Measurements from ENCODE around the gene POLD4. TPM values are rescaled to one million over a fixed set of nuclear protein-coding genes. Genes with fewer than 3 reads are reported as not detected.

The POLD4 gene
- total RNA-seq, 1 experiment from 2014 or later = 44.2 TPM

DNA sequence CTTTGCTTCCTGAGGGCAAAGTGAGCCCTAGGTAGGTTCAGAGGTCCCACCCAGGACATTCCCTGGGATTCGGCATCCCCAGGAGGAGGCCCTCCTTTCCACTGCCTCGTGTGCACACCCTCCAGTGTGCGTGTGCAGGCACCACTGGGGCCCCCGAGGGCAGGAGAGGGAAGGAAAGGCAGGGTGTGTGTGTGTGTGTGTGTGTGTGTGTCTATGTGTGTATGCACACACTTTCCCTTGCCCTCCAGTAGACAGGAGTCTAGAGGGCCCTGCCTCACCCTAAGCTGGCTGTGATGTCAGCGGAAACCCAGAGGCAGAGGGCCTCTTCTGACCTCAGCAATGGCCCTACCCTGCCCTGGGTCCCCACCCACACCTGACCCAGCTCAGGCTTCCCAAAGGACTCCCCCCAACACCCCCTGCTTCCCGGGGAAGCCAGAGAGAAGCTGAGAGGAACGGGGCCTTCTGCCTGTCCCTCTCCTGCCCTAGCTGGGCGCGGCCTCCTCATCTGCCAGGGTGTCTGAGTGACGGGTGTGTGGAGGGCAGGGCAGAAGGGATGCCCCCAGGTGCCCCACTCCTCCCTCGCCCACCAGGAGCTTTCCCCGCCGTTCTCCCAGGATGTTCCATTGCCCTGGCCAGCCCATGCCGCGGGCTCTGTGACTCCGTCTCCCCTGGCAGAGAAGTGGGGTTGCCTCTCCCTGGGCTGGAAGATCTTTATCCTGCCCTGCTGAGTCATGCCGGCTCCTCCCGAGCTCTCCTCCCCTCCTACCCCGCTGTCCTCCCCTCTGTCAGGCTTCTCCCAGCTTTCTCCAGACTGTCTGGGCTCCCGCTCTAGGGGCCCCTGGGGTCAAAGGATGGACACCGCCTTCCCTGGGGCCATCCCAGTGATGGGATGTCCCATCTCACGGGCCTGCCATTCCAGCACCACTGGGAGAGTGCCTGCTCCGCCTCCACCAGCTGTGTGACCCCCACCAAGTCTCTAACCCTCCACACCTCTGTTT lies 26.0 kb upstream of the POLD4 start:
- intact Hi-C loops (cut with micrococcal nuclease) = no loop called here
- ATAC-seq (peak; percentile 54), DNase-seq (ENCODE audit: low read depth, low spot score) (no peak)
- Histone ChIP-seq H3K27ac (ENCODE audit: low read depth, low read length) (peak overlapping the region; percentile 70), H3K4me2 (ENCODE audit: low read length) (peak overlapping the region; percentile 88), H3K4me1 (ENCODE audit: control insufficient read depth in 1 of 2, insufficient read depth in 2 of 2, low read length in 2 of 2) (peaks cover 72 to 84% of the 10 kb centered on the region in 2 experiments), H3K36me3 (ENCODE audit: control insufficient read depth in 1 of 2, insufficient read depth in 2 of 2, low read length in 2 of 2) (no peaks in the 10 kb centered on the region), H3K27me3 (ENCODE audit: insufficient read depth, low read length) (no peaks in the 10 kb centered on the region), H3K9me3 (ENCODE audit: control insufficient read depth in 1 of 2, insufficient read depth in 1 of 2, low read depth in 1 of 2, low read length in 2 of 2) (no peaks in the 10 kb centered on the region), H2AFZ (ENCODE audit: low read depth, low read length, poor library complexity, severe bottlenecking) (no peak overlapping the region), H4K20me1 (ENCODE audit: insufficient read depth) (no peaks in the 10 kb centered on the region), H3K9me2 (ENCODE audit: insufficient read depth) (no peaks in the 10 kb centered on the region), H3K9ac (ENCODE audit: low read length) (peak overlapping the region; percentile 69), H3K79me2 (ENCODE audit: insufficient read depth, low read length) (no peaks in the 10 kb centered on the region), H3K4me3 (replicated peaks in 1 of 2; ENCODE audit: low read depth in 1 of 2, low read length in 2 of 2) (peak overlapping the region in 1 of 2 experiments; percentile 45; a peak in 3 of 4 replicates)
- ChIA-PET CTCF (interaction anchor here (0.8 to 15.5 kb wide), 7 partner anchors 10 to 357 kb away, joined by 3 to 456 read pairs (median 11); partner anchors contain the start of genes POLD4 and RAD9A), POLR2A (interaction anchor here (1.8 to 15.1 kb wide), 2 partner anchors 12 to 25 kb away, joined by 4 to 210 read pairs; partner anchors contain the start of genes POLD4 and RAD9A), RAD21 (ENCODE audit: low non-redundant PET in 1 of 2, low total read pairs in 2 of 2, uncharacterized antibody in 2 of 2, unreplicated experiment in 2 of 2) (interaction anchor here (1.0 to 5.0 kb wide), 3 partner anchors 22 to 34 kb away, joined by 3 to 76 read pairs (median 44); partner anchors contain the start of gene POLD4 (in 1 of the 2))
- BruUV-seq (replicated peaks) = TSS peak; percentile 89
- TF ChIP-seq EZH2 (IDR thresholded peaks at IDR 0.05) (no peak), EZH2phosphoT487 (IDR thresholded peaks at IDR 0.05; ENCODE audit: borderline replicate concordance) (no peak), CBX3 (IDR thresholded peaks at IDR 0.05; ENCODE audit: low read depth) (no peak), POLR2AphosphoS5 (IDR thresholded peaks at IDR 0.05; ENCODE audit: low read depth, low read length) (peak; percentile 67), ZFX (IDR thresholded peaks at IDR 0.05) (peak; percentile 44; the same call in 1 of the 2 replicates), FOSL1 (IDR thresholded peaks at IDR 0.05; ENCODE audit: low read depth) (no peak), SIN3A (IDR thresholded peaks at IDR 0.05; ENCODE audit: low read depth) (no peak)

DNA sequence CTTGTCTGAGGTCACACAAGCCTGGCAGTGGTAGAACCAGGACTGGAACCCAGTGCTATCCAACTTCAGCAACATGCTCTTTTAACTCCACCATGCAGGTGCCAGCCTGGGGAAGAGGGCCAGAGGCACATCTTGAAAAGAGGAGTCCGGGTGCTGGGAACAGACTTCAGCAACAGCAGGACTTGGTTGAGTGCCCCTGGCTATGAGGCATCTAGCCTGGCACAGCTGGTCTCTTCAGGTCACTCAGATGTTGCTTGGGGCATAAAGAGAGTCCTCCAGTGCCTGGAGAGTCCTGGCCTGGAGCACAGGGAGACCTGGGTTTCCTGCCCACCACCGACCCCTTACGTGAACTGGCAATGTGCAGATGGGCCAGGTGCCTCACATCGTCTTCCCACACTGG lies 25.2 kb upstream of the POLD4 start:
- TF ChIP-seq, protein P1, sequence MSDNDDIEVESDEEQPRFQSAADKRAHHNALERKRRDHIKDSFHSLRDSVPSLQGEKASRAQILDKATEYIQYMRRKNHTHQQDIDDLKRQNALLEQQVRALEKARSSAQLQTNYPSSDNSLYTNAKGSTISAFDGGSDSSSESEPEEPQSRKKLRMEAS (IDR thresholded peaks at IDR 0.05) = no peak
- no peak for TF ChIP-seq FOSL1 (IDR thresholded peaks at IDR 0.05; ENCODE audit: low read depth)
- TF ChIP-seq CBX3 (IDR thresholded peaks at IDR 0.05; ENCODE audit: low read depth) = no peak
- TF ChIP-seq ZNF274 (IDR thresholded peaks at IDR 0.05; ENCODE audit: low read depth, low read length) = no peak
- TF ChIP-seq CEBPB (IDR thresholded peaks at IDR 0.05; ENCODE audit: low read depth) = no peak
- no peak for TF ChIP-seq RAD21 (IDR thresholded peaks at IDR 0.05; ENCODE audit: low read depth)
- TF ChIP-seq ELF1 (IDR thresholded peaks at IDR 0.05; ENCODE audit: borderline replicate concordance, low read depth) = no peak
- no peak for TF ChIP-seq SIN3A (IDR thresholded peaks at IDR 0.05; ENCODE audit: low read depth)
- TF ChIP-seq, protein P2, sequence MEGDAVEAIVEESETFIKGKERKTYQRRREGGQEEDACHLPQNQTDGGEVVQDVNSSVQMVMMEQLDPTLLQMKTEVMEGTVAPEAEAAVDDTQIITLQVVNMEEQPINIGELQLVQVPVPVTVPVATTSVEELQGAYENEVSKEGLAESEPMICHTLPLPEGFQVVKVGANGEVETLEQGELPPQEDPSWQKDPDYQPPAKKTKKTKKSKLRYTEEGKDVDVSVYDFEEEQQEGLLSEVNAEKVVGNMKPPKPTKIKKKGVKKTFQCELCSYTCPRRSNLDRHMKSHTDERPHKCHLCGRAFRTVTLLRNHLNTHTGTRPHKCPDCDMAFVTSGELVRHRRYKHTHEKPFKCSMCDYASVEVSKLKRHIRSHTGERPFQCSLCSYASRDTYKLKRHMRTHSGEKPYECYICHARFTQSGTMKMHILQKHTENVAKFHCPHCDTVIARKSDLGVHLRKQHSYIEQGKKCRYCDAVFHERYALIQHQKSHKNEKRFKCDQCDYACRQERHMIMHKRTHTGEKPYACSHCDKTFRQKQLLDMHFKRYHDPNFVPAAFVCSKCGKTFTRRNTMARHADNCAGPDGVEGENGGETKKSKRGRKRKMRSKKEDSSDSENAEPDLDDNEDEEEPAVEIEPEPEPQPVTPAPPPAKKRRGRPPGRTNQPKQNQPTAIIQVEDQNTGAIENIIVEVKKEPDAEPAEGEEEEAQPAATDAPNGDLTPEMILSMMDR (IDR thresholded peaks at IDR 0.05 in 2 of 3, conservative IDR thresholded peaks at IDR 0.05 in 1 of 3; ENCODE audit: borderline replicate concordance in 1 of 3, insufficient read depth in 1 of 3, low read depth in 2 of 3, low read length in 2 of 3) = no peak
- TF ChIP-seq YY1 (IDR thresholded peaks at IDR 0.05; ENCODE audit: extremely low read depth, insufficient replicate concordance, low read depth, low read length) = no peak
- TF ChIP-seq, protein P3, sequence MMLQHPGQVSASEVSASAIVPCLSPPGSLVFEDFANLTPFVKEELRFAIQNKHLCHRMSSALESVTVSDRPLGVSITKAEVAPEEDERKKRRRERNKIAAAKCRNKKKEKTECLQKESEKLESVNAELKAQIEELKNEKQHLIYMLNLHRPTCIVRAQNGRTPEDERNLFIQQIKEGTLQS (IDR thresholded peaks at IDR 0.05) = no peak
- TF ChIP-seq EZH2phosphoT487 (IDR thresholded peaks at IDR 0.05; ENCODE audit: borderline replicate concordance) = no peak
- no peak for ATAC-seq
- ChIA-PET RAD21 (ENCODE audit: low non-redundant PET in 1 of 2, low total read pairs in 2 of 2, uncharacterized antibody in 2 of 2, unreplicated experiment in 2 of 2) (interaction anchor here (0.7 to 5.0 kb wide), 3 partner anchors 9 to 23 kb away, joined by 6 to 76 read pairs (median 44); partner anchors contain the start of gene POLD4 (in 1 of the 2)), CTCF (interaction anchor here (2.8 to 15.5 kb wide), 3 partner anchors 22 to 117 kb away, joined by 11 to 456 read pairs (median 50); partner anchors contain the start of gene POLD4), POLR2A (interaction anchor here (15.1 kb wide), 1 partner anchor 24 kb away, joined by 210 read pairs; the partner anchor contains the start of gene POLD4)
- no peak for DNase-seq (ENCODE audit: low read depth, low spot score)
- H3K4me1 ChIP-seq (ENCODE audit: control insufficient read depth in 1 of 2, insufficient read depth in 2 of 2, low read length in 2 of 2) = peaks cover 72 to 88% of the 10 kb centered on the region in 2 experiments
- no peaks in the 10 kb centered on the region for H3K36me3 ChIP-seq (ENCODE audit: control insufficient read depth in 1 of 2, insufficient read depth in 2 of 2, low read length in 2 of 2)
- peak overlapping the region; percentile 70 for H3K27ac ChIP-seq (ENCODE audit: low read depth, low read length)
- intact Hi-C loops (cut with micrococcal nuclease) = no loop called here
- H2AFZ ChIP-seq (ENCODE audit: low read depth, low read length, poor library complexity, severe bottlenecking) = no peak overlapping the region
- BruUV-seq (replicated peaks) = no TSS peak
- peak overlapping the region in 1 of 2 experiments; percentile 45; a peak in 1 of 4 replicates for H3K4me3 ChIP-seq (replicated peaks in 1 of 2; ENCODE audit: low read depth in 1 of 2, low read length in 2 of 2)
- H3K27me3 ChIP-seq (ENCODE audit: insufficient read depth, low read length) = no peaks in the 10 kb centered on the region
- no peaks in the 10 kb centered on the region for H3K9me2 ChIP-seq (ENCODE audit: insufficient read depth)
- peak overlapping the region; percentile 69 for H3K9ac ChIP-seq (ENCODE audit: low read length)
- peak overlapping the region; percentile 88 for H3K4me2 ChIP-seq (ENCODE audit: low read length)
- H3K79me2 ChIP-seq (ENCODE audit: insufficient read depth, low read length) = no peaks in the 10 kb centered on the region
- no peaks in the 10 kb centered on the region for H4K20me1 ChIP-seq (ENCODE audit: insufficient read depth)
- H3K9me3 ChIP-seq (ENCODE audit: control insufficient read depth in 1 of 2, insufficient read depth in 1 of 2, low read depth in 1 of 2, low read length in 2 of 2) = no peaks in the 10 kb centered on the region
